Activated T-cell treated with anti-CD3 and anti-CD28 coated beads for 48 hours (primary cell): ENCODE results near the gene MOB2.
"Not testable (repeated sequence)": the region's sequence is repeated elsewhere in the genome, so short reads cannot be mapped to it uniquely, and the experiment has no call there.

Source experiments
- DNase-seq: peaks from one replicate; pipeline ENCODE4 v3.0.0-alpha.2; 2020; ENCODE audit warnings: low read depth

MOB2 gene

GRCh38 chr11:1442807-1443366 is 43.7 kb downstream of the MOB2 start:
- DNase-seq: no peak

DNA sequence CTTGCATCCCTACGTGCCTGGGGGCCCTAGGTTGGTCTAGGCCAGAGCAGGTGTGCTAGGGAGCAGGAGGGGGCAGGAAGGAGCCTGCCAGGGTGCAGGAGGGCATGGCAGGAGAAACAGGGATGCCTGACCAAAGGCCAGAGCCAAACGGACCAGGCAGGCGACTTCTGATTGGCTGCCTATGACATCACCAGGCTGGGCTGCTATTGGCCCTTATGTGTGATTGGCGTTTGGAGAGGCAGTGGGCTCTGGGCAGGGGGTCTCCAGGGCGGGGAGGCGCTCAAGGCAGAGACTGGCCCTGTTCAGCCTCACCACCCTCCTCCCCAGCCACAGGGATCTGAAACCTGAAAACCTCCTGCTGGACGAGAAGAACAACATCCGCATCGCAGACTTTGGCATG is 44.4 kb downstream of the MOB2 start:
- DNase-seq: no peak

DNA sequence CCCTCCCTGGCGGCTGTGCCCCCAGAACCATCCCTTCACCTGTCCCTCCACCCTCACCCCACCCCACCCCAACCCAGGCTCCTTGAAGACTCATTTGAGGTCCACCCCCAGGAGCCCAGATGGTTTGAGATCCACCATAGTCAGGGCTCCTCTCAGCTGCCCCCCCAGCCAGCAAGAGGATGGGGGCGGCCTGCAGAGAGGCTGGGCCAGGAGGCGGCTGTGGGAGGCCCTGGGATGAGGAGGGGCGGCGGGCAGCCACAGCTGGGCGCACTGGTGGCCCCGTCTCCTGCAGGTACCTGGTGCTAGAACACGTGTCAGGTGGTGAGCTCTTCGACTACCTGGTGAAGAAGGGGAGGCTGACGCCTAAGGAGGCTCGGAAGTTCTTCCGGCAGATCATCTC is 46.1 kb downstream of the MOB2 start:
- no peak for DNase-seq

GRCh38 chr11:1440066-1440465 is 46.5 kb downstream of the MOB2 start:
- no peak for DNase-seq

DNA sequence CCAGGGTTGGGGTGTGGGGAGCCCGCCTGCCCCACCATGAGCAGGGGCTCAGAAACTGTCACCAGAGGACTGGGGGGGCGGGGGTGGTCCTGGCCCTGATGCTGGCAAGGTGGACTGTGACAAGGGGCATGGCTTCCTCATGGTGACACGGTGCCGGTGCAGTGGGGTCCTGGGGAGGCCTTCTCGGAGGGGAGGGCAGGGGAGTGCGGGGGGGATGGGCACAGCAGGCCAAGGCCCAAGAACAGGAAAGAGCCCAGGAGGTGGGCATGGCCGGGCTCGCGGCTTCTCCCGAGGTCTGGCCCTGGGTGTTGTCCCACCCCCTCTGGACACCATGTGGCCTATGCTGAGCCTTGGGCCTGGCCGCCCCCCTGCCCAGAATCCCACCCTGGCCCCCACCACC is 47.2 kb downstream of the MOB2 start:
- no peak for DNase-seq

- no peak for DNase-seq
Observed at GRCh38 chr11:1438967-1439330, 47.6 kb downstream of the MOB2 start.

DNA sequence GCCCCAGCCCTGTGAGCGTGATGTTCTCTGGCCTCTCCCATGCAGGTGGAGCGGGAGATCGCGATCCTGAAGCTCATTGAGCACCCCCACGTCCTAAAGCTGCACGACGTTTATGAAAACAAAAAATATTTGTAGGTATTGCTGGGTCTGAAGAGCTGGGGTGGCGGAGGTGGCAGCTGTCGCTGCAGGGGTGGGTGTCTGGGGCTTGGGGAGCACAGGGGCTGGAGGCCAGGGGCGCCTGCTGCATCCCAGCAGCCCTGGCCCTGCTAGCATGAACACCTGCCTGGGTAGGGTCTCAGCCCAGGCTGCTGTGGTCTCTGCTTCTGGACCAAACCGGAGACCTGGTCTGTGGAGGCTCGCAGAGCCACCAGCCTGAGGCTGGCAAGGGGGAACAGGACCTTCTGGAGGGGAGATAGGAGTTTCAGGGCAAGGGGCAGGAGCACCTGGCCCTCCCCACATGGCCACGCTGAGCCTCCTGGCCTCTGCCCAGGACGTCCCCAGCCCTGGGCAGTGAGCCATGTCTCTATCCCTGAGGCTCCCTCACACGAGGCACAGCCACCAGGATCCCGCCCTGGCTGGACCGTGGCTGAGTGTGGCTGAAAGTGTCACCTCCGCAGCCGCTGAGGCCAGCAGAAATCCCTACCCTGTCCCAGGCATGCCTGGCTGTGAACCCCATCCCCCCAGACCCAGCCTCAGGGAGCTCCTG is 48.2 kb downstream of the MOB2 start:
- DNase-seq: no peak

GRCh38 chr11:1437500-1437899 is 49.1 kb downstream of the MOB2 start:
- DNase-seq: no peak

DNA sequence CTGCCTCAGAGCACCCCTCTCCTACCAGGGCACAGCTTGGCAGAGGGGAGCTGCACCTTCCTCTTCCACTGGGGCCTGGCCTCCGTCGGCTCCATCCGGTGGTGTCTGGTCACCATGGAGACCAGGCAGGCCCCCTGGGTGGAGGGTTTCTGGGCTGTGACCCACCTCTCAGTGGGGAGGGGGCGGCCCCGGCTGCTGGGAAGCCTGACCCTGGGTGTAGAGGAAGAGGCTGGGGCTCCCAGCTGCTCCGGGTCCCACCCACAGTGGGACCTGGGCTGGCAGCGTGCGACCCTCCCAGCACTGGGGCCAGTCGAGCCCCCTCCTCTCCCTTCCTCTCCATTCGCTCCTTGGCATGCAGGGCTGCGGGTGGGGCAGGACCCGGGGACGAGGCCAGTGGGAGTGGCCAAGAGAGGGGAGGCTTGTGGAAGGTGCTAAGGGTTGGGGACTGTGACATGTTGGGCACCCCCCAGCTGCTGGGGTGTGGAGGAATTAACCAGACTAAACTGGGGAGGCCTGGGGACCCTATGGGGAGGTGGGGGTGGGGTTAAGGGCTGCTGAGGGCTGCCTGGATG is 50.0 kb downstream of the MOB2 start:
- DNase-seq: no peak

GRCh38 chr11:1435820-1436467 is 50.6 kb downstream of the MOB2 start:
- no peak for DNase-seq

DNA sequence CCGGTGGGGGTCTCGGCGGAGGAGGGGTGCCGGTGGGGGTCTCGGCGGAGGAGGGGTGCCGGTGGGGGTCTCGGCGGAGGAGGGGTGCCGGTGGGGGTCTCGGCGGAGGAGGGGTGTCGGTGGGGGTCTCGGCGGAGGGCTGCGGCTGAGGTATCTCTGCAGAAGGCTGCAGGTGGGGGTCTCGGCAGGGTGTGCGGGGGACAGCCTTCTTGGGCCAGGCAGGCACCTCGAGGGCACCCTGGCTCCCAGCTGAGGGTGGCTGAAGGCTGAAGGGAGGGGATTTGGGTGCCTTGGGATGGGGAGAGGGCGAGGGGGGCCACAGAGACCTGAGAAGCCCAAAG is 51.1 kb downstream of the MOB2 start:
- not testable (repeated sequence) for DNase-seq

- no peak for DNase-seq
Observed at GRCh38 chr11:1433977-1434640, 52.5 kb downstream of the MOB2 start.

DNA sequence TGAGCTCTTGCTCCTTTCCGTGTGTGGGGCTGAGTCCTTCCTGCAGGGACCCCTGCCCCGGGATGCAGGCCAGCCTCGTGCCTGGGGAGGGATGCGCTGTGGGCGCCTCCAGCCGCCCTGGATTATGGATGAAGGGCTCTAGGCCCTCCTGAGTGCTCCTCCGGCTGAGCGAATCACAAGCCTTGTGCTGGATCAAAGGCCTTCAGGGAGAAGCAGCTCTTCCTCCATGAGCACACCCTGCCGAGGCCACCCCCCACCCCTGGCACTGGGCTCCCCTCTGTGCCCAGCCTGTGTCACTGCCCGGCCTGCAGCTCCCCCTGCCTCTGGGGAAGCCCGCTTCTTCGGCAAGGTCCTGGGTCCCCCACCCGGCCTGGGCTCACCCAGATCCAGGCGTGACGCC is 53.0 kb downstream of the MOB2 start:
- DNase-seq: no peak

DNA sequence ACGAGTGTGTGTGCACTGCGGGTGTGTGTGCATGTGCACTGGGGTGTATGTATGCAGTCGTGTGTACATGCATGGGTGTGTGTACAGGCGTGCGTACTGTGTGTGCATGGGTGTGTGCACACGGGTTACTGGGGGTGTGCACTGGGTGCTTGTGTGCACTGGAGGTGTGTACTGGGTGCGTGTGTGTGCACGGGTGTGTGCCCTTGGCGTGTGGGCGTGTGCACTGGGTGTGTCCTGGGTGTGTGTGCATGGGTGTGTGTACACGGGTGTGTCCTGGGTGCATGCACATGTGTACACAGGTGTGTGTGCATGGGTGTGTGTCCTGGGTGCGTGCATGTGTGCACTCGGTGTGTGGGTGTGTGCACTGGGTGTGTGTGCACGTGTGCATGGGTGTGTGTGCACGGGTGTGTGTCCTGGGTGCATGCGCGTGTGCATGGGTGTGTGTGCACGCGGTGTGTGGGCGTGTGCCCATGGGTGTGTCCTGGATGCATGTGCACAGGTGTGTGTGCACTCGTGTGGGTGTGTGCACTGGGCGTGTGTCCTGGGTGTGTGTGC is 57.7 kb downstream of the MOB2 start:
- DNase-seq: no peak

DNA sequence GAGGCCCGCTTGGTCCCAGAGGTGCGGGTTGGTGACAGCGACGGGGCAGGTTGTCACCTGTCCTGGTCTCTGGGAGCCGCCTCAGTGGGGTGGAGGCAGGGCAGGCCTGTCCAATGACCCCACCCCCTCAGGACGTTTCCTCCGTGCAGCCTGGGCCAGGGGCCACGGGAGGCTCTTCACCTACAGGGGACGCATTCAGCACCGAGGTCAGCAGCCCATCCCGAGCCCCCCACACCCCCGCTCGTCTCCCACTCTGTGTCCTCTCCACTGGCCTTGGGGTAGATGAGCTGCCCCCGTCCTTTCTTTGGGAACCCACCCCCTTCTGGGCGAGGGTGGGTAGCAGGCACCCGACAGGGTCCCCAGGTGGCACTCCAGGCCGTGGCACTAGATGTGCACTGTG is 61.1 kb downstream of the MOB2 start:
- DNase-seq: no peak

DNA sequence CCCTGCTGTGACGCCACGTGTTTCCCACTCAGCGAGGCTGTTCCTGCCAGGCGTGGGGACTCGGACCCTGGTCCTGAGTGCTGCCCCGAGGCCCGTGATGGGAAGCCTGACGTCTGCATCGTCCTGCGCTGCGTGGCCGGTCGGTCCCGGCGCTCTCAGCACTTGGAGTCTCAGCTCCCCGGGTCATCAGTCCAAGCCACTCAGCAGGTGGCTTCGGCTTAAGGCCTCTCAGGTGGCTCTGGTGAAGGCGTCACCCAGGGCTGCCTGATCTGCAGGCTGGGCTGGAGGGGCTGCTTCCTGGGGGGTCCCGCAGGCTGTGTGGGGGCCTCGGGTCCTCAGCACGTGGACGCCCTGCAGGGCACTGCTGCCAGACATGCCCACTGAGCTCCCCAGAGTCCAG is 61.6 kb downstream of the MOB2 start:
- no peak for DNase-seq

DNA sequence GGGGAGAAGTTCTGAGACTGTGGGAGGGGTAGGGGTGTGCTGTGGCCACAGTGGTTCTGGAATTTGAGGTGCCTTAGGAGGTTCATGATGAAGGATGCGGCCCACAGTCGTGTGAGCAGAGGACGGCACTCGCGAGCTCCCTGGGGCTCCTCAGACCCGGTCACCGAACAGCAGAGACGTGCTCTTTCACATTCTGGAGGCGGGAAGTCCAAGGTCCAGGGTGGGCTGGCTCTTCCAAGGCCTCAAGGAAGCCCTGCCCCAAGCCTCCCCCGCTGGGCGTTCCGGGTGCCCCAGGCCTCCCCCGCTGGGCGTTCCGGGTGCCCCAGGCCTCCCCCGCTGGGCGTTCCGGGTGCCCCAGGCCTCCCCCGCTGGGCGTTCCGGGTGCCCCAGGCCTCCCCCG is 63.2 kb downstream of the MOB2 start:
- not testable (repeated sequence) for DNase-seq

GRCh38 chr11:1422981-1423380 is 63.6 kb downstream of the MOB2 start:
- no peak for DNase-seq

DNA sequence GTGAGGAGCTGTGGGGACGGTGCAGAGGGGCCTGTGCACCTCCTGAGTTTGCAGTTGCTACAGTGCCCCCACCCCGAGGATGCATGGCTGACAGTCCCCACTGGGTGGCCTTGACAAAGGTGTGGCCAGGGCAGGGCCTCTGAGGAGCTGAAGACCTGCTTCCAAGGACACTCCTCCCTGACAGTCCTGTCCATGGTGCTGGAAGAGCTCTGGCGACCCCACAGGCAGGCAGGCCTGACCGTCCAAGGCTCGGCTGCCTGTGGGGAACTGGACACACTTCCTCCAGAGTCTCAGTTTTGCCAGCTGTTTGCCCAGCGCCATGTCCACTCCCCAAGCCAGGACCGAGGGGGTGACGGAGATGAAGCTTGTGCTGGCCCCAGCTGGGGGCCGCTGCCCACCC is 64.1 kb downstream of the MOB2 start:
- DNase-seq: no peak

DNA sequence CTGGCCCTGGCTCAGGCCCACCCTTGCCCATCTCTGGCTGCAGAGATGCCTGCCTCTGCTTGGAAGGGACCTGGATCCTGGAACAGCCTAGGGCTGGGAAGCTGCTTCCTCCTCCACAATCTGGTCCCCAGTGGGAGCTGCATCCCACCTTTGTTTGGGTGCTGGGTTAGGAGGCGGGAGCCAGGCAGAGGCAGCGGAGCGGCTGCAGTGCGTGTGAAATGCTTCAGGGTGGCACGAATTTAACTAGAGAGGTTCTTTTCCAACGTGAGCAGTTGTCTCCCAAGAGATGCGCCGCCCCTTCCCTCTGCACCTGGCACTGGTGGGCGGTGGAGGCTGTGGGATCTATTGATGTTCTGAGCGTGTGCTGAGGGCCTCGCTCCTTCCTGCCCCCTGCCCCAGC is 65.3 kb downstream of the MOB2 start:
- no peak for DNase-seq

- no peak for DNase-seq
Observed at GRCh38 chr11:1419811-1420210, 66.8 kb downstream of the MOB2 start.
